ENCODE data around the gene ADCY3.
"Not testable (repeated sequence)": the region's sequence is repeated elsewhere in the genome, so short reads cannot be mapped to it uniquely, and the experiment has no call there.

ADCY3 gene

DNA sequence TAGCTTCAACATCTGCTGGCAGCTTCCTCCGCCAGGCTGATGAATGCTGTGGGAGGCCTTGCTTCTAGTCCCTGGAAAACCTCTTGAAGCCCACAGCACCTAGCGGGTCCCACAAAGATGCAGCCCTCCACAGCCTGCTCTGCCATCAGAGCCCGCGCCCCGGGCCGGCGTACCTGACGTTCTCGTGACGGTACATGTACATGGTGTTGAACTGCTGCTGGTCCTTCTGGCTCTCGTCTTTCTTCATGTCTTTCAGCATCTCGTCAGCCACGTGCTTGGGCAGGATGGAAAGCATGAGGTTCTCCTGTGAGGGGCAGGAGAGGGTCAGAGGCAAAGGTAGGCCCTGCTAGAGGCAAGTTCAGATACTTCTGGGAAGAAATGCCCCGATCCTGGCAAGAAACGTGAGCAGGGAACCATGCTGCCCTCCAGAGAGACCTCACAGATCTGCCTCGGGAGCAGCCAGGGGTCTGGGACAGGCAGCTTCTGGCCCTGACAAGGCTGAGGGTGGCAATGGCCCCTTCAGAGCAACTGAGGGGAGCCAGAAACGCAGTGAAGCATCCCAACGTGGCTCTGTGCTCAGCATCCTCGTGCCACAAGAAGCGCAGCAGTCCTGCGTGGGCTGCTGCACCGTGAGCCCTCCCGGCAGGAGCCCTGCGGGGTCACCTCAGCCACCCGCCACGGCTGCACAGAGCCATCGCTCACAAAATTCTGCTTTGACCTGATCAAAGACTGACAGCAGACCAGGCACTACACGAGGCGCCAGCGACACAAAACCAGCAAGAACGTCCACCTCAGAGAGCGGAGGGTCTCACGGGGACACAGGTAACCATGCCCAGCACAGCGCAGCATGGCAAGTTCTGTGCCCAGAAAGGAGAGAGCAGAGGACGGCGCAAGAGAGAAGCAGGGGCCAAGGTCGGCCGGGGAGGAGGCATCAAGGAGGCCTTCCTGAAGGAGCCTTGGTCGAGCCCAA is 77.7 kb downstream of the ADCY3 start:
- DNase-seq = no peak

DNA sequence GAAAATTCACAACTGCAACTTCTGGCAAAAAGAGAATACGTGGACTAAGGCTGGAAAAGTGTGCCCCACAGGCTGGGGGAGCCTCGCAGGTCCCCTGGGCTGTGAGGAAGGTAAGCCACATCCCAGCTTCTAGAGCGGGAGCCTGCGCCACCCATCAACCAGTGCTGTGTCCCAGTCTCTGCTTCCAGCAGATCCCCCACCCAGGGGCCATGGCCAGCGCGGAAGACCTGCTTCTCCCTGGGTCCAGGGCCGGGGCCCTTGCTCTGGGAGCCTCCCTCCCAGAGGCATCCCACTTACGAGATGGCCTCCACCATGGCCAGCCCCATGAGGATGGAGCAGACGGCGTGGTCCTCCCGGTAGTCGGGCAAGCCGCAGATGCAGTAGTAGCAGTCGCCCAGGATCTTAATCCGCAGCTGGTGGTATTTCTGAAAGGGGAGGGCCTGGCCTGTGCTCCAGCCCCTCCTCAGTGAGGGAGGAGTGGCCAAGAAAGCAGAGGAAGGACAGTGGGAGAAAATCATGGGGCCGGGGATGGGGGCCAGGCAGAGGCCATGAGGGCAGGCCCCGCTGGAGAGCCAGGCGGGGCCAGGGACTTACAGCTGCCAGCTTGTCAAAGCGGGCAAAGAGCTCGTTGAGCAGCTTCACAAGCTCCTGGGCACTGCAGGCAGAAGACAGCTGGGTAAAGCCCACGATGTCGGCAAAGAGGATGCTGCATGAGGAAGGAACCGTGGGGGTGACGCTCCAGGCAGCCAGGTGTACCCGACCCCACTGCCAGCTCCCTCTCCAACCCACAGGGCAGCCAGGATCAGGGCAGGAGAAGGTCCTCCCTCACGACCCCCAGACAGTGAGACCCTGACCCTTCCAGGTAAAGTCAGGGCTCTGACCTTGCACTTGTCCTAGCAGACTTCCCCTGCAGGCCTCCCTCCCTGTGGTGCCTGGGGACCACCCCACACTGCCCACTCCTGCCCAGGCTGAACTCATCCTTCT is 78.8 kb downstream of the ADCY3 start:
- no peak for DNase-seq

DNA sequence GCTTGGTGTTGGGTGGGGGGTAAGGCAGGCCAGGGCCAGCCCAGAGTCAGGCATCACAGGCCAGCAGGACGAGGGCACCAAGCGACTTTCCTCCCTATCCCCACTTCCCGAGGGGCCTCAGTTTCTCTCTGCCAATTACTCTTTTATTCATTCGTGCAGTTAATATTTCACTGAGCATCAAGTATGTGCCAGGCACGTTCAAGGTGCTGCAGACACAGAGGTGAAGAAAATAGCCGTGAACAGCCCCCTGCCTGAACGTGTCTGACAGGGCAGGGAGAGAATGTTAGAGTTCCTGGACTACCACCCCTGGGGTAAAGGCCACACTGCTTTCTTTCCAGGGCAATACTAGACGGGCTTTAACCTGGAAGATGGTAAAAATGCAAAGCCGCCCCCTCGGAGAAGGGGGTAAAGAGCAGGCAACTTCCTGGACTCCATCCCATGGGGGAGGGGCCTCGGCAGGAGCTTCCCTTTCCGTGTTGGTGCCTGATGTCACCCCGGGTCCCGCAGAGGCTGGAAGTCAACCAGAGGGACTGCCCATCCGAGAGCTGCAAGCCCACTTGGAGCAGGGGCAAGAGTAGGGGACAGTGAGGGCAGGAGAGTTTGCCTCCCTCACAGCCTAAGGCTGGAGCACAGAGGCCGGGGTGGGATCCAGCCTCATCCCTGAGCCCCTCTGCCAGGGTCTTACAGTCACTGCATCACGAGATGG is 79.7 kb downstream of the ADCY3 start:
- no peak for DNase-seq

DNA sequence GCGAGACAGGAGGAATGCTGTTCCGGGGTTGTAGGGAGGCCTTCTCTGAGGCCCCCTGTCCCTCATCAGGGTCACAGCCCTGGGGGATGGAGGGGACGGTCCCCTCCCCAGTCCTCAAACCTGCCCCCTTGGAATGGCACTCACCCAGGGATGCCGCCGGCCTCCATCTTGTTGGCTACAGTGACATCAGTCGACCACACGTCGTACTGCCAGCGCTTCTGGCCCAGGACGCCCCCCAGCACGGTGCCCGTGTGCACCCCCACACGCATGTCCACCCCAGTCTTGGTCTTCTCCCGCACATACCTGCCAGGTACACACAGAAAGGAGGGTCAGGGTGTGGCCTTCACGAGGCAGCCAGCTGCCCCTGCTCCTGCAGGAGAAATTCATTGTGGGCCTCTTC is 80.3 kb downstream of the ADCY3 start:
- DNase-seq = no peak

DNA sequence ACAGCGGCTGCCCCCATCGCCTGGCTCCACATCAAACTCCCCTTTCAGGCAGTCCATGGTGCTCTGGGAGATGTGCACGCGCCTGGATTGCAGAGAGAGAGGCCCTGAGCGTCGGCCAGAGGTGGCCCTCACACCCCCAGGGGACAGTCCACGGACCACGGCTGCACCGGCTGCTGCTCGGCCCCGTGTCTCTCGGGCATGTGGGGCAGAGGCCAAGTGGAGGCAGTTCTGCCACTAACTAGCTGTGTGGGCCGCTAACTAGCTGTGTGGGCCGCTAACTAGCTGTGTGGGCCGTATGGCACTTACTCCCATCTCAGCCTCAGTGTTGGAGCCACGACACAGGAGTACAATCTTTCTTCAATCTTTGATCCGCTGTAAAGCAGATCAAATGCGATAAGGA is 81.5 kb downstream of the ADCY3 start:
- DNase-seq = no peak

DNA sequence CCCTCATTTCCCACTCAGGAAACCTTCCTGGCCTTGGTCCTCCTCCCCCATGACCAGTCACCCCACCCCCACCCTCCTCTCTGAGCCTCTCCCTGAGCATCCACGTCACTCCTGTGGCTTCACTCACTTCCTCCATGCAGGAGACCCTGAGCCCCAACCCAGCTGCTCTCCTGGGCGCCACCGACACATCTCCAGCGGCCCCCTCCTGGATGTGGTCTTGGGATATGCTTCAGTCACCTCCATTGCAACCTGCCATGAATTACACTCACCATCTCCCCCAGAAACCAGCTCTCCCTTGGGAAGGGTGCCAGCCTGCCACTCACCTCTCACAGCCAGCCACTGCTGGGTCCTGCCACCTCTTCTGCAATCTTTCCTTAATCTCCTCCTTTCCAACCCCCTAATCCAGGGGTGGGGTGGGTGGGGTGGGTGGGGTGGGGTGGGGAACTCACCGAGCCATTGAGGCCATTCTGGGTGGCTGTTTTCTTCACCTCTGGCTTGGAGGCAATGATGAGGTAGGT is 82.0 kb downstream of the ADCY3 start:
- DNase-seq = no peak

DNA sequence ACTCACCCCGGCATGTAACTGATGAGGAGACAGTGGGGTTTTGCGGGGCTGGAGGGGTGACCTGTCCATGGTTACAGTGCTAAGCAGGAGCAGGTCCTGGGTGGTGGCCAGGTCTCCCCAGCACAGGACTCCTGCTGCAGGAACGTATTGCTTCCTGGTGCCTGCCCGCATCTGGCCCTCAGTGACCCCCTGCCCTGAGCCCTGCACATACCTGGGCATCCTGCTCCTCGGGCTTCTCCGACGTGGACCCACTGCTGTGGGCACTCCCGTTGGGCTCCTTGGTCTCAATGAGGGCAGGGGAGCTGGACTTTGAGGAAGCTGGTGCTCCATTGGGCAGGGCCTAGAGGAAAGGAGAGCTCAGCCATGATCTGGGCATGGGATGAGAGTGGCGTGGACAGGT is 83.3 kb downstream of the ADCY3 start:
- DNase-seq = no peak

DNA sequence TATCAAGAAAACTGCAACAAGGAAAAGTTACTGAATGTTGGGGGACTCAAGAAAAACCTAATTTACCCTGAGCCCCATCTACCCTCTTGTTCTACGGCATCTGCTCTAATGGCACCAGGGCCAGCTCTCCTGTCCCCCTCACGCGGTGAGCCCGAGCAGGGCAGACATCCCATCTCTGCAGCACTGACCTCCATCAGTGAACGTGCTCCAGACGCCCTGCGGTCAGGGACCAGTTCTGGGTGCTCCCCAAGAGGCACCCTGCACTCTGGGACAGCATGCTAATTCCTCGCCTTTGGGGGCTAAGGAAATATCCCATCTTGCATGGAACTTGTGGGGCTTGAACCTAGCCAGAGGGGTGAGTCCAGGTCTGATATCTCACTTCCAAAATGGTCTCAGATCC is 83.8 kb downstream of the ADCY3 start:
- no peak for DNase-seq

DNA sequence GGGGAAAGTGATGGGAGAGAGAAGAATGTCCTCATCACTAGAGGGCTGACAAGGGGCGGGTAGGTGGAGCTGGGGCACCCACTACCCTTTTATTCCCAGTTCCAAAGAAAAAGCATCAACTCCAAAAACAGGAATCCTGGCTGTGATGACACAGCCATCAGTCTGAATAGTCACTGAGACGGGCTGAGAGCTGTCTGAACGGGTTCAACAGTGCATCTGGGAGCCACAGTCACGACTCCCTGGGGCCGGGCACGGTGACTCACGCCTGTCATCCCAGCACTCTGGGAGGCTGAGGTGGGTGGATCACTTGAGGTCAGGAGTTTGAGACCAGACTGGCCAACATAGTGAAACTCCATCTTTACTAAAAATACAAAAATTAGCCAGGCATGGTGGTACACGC is 84.6 kb downstream of the ADCY3 start:
- not testable (repeated sequence) for DNase-seq

DNA sequence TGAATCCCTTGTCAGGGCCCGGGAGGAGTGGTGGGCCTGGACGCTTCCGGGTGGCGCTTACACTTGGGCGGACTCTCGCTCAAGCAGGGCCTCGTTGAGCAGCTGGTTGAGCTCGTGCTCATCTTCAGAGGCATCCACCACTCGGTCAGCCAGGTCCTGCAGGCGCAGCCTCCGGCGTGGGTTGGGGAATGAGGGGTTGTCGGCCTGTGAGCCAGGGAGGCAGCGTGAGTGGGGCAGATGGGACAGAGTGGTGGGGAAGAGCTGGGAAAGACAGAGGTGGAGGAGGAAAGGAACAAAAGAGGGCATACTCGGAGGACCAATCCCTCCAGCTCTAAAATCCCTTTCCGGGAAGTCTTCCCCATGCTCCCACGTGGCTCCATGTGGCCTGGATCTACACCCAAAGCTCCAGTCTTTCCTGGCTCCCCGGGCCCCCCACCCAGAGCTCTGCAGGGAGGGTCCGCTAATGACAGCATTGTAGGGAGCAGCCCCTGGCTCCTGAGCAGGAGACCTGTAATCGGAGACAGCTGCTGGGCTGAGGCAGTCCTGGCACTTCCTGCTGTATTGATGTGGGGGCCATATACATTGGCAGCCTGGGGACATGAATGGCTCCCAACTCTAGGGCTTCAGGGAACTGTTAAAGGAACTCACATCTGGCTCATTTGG is 85.2 kb downstream of the ADCY3 start:
- no peak for DNase-seq

DNA sequence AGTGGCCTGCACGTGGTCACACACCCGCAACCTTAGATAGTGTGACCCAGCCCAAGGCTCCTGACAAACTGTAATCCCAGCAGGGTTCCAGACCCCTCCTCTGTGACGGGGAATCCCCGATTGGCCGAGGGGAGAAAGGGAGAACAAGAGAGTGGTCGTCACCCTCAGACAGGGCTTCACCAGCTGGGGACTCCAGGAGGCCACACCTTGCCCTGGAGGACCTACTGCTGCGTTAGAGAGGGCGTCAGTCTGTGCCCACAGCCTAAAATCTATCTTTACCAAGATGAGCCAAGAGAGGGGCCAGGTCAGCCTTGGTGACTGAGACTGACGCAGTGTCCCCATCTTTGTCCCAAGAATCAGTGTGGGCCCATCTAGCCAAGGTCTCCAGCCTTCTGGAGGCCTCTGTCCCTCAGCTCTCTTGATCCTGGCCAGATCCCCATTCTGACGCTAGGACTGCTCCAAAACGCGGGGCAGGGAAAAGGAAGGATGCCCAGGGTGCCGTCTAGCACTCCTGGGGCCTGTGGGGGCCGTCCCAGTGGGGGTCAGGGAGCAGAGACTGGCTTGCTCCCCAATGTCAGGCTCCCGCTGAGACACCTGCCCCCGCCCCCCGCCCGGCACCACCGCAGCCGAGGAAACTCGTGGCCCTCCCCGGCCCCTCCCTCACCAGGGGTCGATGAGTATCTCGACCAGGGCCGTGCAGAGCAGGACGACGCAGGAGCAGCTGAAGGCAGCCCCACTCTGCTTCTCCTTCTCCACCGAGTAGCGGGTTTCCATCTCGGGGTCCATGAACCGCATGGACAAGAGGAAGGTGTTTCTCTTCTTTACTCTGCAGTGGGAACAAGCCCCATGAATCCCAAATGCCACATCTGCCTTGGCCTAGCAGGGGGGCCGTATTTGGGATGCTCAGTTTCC is 86.0 kb downstream of the ADCY3 start:
- DNase-seq = no peak

DNA sequence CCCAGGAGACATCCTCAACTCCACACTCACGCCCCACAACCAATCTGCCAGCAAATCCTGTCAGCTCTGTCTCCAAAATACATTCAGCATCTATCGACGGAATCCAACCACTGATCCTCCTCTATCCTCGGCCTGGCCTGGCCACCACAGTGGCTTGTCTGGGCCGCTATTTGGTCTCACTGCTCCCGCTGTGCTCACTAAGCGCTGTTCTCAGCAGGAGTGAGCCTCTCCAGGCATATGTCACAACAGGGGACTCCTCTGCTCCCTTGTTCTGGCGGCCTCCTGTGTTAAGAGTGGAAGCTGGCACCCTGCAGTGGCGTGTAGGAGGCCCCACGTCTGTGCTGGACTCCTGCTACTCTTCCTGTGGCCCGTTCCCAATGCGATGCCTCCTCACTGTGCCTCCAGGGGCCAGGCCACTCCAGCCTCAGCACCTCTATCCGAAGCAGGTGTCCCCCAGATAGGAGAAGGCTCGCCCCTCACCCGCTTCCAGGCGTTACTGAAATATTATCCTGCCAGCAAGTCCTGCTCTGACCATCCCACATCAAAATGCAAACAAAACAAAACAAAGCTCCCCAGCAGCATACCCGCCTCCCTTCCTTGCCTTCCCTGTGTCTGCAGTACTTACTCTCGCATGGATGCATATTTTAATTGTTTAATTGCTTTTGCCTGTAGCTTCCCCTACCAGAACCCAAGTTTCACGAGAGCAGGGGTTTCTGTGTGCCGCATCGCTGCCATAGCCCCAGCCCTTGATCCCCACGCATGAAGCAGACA is 86.9 kb downstream of the ADCY3 start:
- no peak for DNase-seq

DNA sequence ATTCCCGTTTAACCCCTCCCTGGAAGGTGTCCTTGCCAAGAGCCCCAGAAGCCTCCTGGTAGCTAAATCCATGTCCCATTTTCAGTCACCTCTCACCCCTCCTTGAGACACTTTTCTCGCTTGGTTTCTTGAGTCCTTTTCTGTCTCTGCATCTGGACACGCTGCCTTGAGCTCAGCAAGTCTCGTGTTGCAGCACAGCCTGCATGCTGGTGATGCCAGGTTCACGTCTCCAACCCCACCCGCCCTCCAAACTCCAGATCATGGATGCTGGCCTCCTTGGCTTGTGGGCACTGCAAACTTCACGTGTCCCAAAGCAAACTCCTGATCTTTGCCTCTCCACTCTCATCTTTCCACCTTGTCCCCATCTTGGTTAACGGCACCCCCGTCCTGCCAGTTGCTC is 87.5 kb downstream of the ADCY3 start:
- no peak for DNase-seq

DNA sequence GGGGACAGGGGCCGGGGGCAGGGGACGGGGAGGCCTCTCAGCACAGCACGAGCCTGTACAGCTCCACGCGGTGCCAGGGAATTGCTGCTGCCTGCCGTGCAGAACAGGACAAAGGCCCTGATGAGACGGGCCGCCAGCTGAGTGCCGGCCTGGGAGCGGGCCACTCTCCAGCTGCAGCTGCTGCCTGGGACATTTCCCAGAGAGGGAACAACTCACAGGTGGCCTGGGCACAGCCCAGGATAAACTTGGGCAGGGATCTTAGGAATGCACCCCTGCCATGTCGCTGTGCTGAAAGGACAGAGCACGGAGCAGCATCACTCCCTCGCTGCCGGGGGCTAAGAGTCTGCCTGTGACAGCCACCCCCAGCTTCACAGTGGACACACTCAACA is 88.0 kb downstream of the ADCY3 start:
- no peak for DNase-seq

DNA sequence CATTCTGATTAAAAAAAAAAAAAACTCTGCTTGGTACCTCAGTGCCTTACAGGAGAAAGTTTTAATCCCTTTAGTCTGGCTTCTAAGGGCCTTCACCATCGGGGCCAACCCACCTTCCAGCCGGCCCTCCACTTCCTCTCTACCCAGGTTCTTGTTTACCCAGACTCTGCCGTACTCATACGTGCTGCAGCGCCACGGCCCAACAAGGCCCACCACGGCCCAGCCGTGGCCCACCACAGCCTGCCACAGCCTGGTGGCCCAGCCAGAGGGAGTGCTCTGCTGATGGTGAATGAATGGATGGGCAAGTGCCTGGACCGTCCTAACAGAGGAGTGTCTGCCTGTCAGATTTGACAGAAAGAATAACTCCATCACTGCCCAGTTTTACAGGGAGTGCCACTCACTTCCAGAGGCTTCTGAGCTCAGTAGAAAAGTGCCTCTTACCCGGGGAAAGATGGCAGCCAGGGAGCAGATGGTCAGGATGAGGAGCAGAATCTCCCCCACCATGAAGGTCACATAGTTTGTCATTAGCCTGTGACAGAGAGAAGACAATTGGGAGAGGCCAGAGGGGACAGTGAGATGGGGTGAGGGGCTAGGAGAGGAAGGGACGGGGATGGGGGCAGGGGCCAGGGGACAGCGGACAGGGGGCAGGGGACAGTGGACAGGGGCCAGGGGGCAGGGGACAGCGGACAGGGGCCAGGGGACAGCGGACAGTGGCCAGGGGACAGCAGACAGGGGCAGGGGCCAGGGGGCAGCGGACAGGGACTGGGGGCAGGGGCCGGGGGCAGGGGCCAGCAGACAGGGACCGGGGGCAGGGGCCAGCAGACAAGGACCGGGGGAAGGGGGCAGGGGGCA is 88.6 kb downstream of the ADCY3 start:
- DNase-seq = no peak

DNA sequence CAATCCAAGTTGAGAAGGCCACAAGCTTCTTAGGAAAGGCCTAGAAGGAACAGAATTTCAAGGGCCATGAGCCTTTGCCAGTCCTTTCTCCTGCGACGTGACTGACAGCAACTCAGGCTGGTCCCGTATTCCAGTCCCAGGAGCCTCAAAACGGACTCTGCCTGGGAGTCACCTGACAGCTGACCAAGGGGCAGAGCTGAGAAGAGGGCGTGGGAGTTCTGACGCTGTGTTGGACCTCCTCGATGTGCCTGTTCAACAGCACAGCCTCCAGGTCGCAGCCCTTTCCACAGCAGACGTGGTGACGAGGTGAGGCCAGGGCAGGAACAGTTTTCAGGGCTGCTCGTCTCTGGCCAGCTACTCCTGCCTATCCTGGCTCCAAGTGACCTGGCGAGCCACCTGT is 89.3 kb downstream of the ADCY3 start:
- DNase-seq = no peak

DNA sequence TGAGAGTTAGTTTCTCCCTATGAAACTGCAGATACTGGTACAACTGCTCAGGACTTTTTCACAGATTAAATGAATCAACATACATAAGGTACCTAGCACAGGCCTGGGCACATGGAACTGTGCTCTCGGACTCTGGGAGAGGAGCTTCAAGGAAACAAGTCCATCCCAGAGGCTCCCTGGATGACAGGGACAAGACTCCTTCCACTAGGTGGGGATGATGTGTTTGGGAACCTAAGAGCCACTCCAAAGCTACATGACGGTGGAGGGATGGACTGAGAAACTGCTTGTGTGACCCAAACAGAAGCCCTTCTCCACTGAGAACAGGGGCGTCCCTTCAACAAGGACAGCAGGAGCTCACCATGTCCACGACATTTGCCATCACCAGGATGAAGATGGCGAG is 89.7 kb downstream of the ADCY3 start:
- DNase-seq = no peak

DNA sequence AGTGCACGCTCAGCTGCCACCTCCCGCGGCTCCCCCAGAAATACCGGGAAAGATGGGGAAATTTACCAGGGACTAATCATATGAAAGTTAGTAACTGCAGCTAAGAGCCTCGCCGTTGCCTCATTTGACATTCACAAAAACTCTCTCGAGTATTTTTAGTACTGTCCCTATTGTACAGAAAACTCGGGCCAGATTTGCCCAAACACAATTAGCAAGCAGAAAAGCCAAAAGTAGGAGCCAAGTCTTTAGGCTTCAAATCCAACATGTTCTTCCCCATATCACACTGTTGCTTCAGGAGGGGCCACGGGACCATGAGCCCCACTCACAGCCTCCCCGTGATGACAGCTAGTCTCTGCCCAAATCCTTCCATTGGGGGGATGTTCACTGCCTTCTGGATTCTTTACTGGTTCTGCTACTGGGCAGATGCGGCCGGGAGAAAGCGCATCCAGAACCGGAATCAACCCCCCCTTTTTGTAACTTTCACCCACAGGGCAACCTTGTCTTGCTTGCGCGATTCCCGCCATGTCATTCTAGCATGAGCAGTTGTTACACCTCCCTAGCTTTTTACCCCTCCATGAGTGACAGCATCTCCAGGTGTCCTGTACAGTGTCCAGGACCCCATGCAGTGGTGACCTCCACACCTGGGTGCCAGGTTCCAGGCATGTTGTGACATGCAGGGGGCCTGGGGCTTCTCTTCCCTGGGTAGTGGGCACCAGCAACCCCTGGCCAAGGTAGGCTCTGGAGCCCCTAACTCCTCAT is 91.6 kb downstream of the ADCY3 start:
- no peak for DNase-seq
